Stimulated activated CD4-positive, alpha-beta T cell treated with anti-CD3 and anti-CD28 coated beads, Interleukin-1b, Interleukin-23, amount 100 ng/mL, for 4 hours (primary cell): ENCODE results near the gene CHODL.

Source experiments
- DNase-seq, 2 donors: peaks; one replicate each; pipeline ENCODE4 v3.0.0-alpha.2; 2020; ENCODE audit warnings: low read depth in 2 of 2

Gene CHODL

DNA sequence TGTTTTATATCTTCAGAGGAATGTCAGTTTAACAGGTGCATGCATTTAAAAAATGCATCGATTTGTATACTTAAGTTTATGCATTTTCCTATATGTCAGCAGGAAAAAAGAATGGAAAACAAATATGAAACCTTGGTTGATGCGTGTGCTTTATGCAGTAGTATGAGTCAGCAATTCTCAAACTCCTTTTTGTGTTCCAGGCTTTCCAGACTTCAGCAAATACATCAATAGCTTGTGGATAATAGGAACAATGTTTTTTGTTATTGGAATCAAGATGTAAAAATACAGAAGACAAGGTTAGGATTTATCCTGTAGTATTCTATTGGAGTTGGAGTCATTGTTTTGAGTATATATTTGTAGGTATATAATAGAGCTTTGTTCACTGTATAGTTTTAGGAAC lies 45.2 kb downstream of the CHODL start:
- DNase-seq, result no peak

DNA sequence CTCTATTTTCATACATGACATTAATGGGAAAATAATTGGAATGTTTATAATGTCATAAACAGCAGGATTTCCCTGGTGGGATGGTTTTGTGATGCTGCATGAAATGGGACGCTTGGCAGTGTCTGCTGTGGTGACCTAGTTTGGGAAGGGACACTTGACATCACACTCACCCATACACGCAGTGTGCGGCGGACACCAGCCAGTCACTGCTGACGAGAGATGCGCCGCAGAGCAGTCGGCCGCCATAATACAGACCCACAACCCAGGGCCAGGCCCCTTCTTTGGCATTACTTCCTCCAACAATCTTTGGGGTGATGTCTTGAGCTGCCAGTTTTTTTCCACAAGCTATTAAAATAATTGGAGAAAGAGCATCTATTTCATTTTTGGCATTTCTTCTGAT lies 49.5 kb downstream of the CHODL start:
- DNase-seq, result no peak

DNA sequence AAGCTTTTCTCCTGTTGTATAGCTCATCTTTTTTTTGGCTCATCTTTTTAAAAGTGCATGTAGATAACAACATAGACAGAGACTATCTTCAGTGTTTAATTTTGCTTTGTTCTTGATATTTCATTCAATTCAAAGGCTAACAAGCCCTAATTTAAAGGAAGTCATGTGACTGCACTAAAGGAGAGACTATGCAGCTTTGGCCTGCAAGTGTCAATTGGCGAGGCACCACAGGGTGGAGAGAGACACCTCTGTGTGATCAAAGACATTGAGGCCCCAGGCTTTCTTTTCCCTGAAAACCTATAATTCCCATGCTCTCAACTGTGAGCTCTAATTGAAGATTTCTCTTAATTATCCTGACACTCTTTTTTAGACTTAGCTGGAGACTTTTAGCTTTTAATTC lies 53.6 kb downstream of the CHODL start:
- DNase-seq, result no peak
